GM19043 (cell line): Measurements from ENCODE around the gene SLC47A2.
"Not testable (repeated sequence)": the region's sequence is repeated elsewhere in the genome, so short reads cannot be mapped to it uniquely, and the experiment has no call there.

ENCODE experiments used
- ATAC-seq: cut with Tn5 transposase; IDR thresholded peaks from one replicate; pipeline ENCODE4 v1.9.1; 2021; ENCODE audit warnings: low read depth; ENCODE audit not compliant: unreplicated experiment

Gene SLC47A2, protein sequence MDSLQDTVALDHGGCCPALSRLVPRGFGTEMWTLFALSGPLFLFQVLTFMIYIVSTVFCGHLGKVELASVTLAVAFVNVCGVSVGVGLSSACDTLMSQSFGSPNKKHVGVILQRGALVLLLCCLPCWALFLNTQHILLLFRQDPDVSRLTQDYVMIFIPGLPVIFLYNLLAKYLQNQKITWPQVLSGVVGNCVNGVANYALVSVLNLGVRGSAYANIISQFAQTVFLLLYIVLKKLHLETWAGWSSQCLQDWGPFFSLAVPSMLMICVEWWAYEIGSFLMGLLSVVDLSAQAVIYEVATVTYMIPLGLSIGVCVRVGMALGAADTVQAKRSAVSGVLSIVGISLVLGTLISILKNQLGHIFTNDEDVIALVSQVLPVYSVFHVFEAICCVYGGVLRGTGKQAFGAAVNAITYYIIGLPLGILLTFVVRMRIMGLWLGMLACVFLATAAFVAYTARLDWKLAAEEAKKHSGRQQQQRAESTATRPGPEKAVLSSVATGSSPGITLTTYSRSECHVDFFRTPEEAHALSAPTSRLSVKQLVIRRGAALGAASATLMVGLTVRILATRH

DNA sequence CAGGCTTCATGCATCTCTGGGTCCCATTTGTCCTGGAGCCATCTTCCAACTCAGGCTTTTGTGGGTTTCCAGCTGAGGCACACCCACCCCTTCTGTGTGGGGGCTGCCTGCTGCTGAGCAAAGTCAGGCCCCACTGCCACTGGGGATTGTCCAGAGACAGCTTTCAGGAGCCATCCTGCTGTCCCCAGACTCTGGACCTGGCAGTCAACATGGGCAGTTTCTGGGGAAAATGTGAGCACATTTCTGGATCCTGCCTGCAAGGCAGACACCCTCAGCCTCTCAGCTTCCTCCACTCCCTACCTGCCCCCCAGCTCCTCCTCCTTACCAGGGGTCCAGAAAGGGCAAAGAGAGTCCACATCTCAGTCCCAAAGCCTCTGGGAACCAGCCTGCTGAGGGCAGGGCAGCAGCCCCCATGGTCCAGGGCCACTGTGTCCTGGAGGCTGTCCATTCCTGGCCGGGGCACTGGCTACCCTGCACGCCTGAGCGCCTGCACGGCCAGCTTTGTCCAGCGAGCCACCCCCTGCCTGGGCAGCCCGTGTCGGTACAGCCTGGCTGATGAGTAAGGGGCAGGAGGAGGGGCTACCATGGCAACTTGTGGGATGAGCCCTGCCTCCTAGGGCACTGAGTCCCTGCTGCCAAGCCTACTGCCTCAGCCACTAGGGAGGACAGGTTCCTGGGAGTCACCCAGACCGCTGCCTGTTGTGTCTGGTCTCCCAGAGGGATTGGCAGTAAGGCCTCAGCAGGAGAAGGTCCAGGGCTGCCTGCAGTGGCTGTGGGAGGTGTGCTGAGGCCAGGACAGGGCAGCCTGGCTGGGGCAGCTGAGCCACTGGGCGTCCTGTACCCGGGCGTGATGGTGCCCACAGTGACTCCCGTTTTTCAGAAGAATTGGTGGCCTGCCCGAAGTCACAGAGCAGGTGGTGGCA is at the start of gene SLC47A2:
SLC47A2 (minus strand) TSS at position 477 of the 923 bp plus-strand sequence; CDS start at position 448, 29 bp downstream.
- ATAC-seq, result no peak

DNA sequence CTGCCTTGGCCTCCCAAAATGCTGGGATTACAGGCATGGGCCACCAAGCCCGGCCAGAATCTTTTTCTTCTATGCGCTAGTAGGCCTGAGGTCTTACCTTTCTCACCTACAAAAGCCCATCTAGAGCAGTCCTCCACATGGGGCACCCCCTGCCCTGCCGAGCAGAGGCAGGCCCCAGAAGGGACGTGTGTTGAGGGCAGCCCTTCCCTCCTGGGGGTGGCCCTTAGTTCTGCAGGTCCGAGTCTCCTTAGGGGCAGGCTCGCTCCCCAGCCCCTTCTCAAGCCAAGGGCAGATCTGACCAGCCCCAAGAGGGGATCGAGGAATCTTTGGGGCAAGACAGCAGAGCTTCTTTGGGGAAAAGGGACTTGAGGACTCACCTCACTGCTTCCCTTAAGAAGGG is 49.6 kb upstream of the SLC47A2 start:
- ATAC-seq, result no peak

DNA sequence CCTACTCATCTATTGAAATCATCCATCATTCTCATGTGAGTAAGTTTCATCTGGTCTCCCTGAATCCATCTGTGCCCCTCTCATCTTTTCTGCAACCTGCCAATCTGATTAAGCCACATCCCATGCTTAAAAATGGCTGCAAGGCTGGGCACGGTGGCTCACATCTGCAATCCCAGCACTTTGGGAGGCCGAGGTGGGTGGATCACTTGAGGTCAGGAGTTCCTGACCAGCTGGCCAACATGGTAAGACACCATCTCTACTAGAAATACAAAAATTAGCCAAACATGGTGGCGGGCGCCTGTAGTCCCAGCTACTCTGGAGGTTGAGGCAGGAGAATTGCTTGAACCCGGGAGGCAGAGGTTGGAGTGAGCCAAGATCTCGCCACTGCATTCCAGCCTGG is 47.6 kb upstream of the SLC47A2 start:
- not testable (repeated sequence) for ATAC-seq

DNA sequence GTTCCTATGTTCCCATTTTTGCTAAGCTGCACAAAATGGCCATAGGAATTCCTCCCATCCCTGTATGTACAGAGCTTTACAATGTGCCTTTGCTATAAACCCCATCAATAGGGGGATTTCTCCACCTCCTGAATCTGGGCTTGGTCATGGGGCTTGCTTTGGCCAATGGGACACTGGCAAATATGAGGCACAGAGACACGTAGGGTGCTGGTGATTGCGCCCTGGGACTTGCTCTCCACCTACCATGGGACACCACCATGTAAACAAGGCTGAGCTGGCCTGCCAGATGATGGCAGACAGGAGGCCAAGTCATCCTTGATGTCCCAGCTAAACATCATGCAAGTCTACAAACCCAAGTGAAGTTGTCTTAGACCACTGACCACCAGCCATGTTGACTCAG is 47.0 kb upstream of the SLC47A2 start:
- no peak for ATAC-seq

DNA sequence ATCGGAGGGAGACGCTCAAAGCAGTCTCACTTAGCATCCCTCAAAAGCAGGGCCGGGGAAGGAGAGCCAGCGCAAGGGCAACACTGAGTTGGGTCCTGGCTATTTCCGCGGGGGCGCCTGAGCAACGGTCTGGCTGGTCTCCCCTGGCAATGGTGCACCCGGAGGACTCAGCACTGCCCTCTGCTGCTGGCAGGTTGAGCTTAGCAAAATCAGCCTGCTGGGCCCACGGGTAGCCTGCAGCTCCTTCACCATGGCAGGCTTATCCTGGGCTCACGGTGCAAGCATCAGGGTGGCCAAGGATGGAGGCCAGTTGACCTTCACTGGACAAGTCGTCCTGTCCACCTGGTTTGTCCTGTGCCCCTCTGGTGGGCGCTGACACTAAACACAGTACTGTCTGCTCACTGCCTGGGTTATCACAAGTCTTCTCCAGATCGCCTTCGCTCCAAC is 46.2 kb upstream of the SLC47A2 start:
- no peak for ATAC-seq

DNA sequence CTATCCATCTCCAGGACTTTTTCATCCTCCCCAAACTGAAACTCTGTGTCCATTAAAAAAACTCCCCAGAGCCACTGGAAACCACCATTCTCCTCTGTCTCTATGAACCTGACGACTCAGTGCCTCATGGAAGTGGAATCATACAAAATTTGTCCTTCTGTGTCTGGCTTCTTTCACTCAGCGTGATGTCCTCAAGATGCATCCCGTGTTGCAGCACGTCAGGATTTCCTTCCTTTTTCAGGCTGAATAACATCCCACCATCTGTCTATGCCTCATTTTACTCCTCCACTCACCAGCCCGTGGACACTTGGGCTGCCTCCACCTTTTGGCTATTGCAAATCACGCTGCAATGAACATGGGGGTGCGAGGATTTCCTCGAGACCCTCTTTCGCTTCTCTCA is 44.4 kb upstream of the SLC47A2 start:
- ATAC-seq, result no peak

DNA sequence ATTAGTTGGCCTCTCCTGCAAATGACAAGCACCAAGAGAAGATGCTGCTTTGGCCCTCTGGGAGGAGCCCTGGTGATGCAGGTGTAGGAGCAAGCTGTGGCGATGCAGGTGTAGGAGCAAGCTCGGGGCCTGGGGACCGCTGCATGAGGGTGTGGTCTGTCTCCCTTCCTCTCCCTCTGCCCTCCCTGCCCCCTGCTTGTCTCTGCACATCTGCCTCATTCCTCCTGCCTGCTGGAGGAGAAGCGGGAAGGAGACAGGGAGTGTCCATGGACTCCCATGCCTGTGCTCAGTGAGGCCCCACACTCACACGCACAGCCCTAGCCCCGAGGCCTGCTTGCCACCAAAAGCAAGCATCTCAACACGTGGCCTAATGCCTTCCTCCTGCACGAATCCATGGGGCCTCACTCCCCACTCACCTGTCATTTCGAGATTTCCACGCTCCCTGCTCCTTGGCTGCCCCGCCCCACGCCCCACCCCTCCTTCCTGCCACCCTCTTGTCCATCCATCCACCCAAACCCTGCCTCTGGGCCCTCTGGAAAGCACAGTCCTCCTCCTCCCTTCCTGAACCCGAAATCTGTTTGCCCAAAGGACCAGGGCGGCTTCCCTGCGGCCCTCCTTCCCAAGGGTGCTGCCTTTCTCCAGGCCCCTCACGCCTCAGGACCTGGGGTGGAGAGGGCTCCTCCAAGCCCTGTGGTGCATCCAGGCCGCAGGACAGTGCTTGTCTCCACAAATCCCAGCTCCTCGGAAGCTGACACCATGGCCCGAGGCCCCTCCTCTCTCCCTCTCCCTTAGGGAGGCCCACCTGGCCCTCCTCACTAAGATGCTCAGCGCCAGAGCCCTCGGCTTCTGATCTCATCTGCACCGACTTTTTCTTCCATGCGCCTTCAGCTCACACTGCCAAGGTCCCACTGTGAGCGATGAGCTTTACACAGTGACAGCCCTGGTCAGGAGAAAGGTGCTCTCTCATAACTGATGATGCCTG is 43.5 kb upstream of the SLC47A2 start:
- no peak for ATAC-seq

DNA sequence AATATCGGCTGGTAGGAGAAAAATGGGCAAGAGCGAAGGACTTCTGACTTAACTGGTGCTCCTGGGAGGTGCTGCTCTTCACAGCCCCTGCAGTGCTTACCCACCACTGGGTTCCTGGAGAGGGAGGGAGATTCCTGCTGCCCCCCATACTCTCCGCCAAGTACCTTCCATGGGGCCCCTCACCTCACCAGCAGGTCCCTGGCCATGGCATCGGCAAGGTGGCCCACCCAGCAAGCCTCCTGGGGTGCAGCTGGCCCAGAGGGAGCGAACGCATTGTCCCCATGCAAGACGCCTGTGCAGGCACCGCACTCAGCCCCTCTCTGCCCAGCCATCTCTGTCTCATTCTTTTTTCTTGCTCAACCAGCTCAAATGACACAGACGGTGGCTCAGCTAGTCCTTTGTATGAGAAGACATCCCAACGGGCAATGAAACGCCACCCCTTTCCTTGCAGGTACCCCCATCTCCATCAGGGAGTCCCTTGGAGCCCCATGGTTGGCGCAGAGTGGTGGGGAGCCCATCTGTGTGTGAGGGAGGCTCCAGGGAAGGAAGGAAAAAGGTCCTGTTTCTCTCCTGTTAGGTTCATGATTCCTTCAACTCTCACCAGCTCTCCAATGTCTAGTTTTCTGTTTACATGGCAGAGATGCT is 41.3 kb upstream of the SLC47A2 start:
- ATAC-seq, result no peak

DNA sequence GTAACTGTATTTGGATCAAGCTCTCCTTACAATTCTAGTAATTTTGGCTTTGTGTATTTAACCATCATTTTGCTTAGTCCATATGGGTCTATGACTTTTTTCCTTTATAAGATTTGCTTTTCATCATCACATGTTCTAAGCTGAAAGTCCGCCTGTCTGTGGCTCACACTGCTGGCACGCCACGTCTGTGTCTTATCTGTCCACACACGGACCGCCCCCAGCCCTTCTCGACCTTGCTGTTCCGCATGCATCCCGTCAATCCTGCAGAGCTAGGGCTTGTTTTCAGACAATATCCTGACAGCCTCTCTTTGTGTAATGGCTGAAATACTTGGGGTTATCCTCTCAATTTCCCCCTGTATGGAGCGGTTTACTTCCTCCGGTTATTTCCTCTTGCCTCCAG is 40.2 kb upstream of the SLC47A2 start:
- ATAC-seq, result no peak

DNA sequence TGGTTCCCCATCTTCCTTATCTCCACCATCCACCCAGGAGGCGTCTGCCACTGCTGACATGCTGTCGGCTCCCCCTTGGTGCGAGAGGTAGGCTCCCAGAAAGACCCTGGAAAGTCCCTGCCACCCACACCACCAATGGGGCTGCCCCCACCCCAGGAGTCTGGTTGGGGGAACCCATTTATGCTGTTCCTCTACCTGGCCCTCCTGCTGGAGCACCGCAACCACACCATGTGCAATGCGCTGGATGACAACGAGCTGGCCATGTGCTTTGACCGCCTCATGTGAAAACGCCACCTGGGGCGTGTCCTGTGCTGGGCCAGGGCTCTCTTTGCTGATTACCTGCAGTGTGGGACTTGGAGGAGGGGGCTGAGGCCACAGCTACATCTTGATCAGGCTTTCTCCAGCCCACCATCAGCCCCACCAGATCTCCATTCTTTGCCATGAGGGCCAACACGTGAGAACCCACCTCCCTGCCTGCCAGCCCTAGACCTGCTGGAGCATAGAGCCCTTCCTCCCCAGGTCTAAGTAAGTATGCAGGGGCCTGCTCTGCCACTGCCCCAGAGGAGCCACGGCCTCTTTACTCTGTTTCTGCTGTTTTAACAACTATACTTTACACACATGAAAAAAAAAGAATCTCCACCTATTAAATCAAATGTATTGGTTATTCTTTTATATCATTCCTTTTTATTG is 39.6 kb upstream of the SLC47A2 start:
- ATAC-seq, result no peak

DNA sequence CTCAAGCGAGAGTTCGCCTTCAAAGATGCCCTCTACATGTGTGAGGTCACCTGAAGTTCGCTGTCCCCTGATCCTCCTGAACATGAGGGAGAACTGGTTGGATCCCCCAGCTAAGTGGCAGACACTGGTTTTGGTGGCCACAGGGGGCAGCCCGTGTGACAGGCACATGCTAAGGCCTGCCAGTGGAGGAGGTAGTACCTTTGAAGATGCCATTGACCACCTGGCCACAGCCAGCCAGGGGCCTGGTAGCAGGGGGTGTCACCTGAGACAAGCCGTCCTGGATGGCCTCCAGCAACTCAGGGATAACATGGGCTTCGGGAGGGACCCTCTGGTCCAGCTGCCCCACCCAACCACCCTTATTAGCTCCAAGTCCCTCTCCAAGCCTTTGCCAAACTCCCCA is 39.0 kb upstream of the SLC47A2 start:
- ATAC-seq, result no peak

DNA sequence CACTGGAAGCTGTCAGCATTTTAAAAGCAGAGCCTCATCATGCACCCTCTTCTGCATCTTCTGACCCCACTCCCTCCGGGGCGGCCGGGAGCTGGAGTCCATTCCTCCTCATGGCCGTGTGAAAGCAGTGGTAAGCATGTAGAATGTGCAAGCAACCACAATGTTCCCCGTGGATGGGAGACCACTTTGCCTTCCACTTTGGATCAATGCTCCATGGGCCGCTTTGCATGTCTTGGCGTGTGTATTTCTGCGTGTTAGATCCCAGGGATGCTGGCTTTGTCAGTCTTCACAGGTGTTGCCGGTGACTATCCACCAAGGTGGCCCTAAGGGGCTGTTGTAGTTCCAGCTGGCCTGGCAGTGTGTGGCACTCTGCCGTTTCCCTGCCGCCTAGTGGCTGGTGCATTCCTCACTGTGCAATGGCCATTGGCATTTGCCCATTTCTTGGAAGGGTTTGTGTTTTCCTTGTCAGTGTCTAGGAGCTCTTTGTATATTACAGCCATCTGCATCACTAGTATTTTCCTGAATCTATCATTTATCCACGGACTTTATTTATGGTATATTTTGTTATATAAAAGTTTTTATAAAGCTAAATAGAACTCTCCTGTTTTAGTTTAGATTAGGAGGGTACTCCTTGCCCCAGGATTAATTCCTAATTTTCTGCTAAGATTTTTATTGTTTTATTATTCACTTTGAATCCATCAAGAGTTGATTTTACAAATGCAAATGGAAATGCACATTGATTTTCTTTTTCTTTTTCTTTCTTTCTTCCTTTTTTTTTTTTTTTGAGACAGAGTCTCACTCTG is 37.5 kb upstream of the SLC47A2 start:
- no peak for ATAC-seq

DNA sequence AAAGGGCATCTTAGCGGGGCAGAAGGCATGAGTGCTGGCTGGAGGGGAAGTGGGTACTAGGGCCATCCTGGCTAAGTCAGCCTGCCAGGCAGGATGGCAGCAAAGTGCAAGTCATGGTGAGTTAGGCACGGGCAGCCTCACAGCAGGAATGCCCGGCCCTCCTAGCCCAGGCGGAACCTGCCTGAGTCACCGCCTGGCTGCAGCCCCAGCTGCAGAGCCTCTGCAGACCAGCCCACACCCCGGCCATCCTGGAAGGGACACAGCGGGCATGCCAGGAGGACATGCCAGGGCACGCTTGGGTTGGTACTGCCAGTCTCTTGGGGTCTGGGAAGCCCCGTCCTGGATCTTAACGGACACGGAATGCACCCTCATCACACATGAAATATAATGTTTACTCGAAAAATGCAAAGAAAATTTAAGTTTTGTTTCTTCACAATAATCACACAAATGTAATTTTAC is 36.7 kb upstream of the SLC47A2 start:
- no peak for ATAC-seq

DNA sequence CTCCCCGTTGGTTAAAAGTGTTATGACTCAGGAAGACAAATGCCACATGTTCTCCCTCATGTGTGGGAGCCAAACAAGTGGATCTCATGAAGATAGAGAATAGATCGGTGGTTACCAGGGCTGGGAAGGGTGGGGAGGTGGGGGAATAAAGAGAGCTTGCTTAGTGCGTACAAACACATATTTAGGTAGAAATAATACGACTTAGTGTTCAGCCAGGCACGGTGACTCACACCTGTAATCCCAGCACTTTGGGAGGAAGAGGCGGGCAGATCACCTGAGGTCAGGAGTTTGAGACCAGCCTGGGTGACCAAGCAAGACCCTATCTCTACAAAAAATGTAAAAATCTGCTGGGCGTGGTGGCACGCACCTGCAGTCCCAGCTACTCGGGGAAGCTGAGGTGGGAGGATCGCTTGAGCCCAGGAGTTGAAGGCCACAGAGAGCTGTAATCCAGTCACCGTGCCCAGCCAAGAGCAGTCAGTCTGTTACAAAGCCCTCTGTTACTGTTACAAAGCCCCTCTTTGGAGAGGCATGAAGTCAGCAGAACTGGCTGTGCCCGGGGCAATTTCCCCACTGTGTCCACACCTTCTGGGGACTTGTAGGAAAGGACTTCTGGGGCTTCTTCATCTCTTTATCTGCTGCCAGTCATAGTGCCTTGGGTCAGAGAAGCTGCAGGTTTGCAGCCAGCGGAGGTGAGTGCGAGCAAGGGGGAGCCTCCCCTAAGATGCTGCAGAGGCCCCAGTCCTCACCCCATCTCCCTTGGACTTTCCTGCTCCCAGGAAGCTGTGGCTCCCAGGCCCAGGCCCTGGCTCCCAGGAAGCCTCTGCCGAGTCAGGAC is 36.0 kb upstream of the SLC47A2 start:
- no peak for ATAC-seq

DNA sequence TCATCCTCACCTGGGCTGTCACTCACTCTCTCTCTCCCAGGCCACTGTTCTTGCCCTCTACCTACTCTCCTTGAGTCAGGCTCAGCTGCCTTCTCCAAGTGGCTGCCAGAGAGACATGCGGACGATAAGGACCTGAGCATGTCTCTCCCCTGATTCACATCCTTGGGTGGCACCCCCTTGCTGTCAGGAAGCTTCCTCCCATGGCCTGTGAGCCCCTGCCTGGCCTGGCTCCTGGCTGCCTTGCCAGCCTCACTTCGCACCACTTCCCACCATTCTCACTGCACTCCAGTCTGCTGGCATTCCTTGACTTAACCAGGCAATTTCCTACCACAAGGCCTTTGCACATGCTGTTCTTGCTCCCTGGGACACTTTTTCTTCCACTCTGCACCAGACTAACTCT is 34.5 kb upstream of the SLC47A2 start:
- ATAC-seq, result no peak

DNA sequence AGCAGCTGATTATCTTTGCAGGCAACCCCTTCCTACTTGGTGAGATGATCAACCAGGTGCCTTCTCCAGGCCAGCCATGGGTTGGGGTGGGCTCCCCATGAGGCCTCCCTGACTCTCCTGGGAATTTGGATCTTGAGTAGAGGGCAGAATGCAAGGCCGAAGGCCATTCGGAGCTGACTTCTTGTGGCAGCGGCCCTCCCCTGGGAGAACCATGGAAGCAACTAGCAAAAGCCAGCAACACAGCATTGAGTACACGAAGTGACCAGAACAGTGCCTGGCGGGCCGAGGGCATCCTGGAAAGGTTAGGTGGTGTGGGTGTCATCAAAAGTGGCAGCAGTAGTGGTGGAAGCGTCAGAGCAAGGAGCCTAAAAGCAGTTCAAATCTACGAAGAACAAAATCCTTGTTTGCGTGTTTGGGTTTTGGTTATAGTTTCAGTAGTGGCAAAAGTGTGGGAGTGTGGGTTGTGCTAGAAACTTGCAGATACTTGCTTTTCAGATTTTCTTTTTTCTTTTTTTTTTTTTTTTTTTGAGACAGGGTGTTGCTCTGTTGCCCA is 33.7 kb upstream of the SLC47A2 start:
- no peak for ATAC-seq

DNA sequence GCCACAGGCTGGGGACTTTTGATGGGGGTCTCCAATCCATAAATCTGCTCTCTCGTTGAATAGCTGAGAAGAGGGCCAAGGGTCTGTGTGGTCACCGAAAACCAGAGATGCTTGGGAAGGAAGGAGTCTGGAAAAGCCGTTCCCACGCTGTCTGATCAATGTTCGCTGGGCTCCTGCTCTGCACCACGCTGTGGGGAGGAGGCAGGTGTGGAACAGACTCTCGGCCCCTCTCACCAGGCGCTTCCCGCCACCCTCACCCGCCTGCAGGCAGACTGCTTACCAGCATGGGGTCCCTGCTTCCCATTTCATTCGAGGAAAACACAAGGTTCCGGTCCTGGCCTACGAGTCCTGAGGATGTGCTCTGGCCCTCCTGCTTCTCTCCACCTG is 32.4 kb upstream of the SLC47A2 start:
- ATAC-seq, result no peak
